CD4-positive, alpha-beta T cell treated with Interleukin-4 for 4 hours (primary cell): ENCODE measurements around the gene TCEAL5.
"Not testable (repeated sequence)": the region's sequence is repeated elsewhere in the genome, so short reads cannot be mapped to it uniquely, and the experiment has no call there.

ENCODE experiments used
- DNase-seq: peaks from one replicate; pipeline ENCODE4 v3.0.0-alpha.2; 2020

The TCEAL5 gene, protein sequence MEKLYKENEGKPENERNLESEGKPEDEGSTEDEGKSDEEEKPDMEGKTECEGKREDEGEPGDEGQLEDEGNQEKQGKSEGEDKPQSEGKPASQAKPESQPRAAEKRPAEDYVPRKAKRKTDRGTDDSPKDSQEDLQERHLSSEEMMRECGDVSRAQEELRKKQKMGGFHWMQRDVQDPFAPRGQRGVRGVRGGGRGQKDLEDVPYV

DNA sequence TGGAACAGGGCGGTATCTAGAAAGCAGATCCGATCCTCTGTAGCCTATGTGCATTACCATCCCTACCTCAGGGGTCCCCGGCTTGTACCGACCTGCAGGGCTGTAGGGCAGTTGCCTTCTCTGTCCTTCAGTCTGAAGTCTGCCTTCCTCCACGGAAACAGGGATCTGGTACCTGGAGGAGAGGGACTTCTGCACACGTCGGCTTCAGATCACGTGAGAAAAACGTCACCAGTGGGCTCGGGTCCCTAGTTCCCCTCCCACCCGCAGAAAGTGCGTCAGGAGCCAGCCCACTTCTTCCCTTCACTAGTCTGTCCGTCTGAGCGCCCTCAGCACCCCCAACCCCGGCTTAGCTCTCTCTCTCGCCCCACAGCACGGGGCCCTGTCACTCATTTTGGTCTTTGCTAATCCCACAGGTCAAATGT lies at the start of gene TCEAL5:
TSS of gene TCEAL5 (minus strand) at position 170 of the 422 bp plus-strand sequence. CDS start 2,187 bp downstream, outside the sequence.
- no peak for DNase-seq

DNA sequence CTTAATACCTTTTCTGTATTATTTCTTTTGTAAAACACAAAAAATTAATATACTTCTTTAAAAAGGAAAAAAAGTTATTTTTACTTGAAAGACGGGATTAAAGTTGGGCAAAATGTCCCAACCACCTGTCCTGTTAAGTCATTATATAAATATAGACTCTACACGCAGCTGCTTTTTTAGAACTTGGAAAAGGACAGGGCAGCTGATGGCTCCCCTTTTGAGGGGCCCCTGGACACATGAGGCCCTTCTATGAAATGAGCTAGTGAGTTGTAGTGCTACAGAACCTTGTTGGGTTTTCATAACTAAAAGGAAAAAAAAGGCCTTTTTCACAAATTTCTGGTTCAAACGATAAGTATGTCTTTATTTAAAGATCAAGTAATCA lies 34.8 kb upstream of the TCEAL5 start:
- DNase-seq = no peak

DNA sequence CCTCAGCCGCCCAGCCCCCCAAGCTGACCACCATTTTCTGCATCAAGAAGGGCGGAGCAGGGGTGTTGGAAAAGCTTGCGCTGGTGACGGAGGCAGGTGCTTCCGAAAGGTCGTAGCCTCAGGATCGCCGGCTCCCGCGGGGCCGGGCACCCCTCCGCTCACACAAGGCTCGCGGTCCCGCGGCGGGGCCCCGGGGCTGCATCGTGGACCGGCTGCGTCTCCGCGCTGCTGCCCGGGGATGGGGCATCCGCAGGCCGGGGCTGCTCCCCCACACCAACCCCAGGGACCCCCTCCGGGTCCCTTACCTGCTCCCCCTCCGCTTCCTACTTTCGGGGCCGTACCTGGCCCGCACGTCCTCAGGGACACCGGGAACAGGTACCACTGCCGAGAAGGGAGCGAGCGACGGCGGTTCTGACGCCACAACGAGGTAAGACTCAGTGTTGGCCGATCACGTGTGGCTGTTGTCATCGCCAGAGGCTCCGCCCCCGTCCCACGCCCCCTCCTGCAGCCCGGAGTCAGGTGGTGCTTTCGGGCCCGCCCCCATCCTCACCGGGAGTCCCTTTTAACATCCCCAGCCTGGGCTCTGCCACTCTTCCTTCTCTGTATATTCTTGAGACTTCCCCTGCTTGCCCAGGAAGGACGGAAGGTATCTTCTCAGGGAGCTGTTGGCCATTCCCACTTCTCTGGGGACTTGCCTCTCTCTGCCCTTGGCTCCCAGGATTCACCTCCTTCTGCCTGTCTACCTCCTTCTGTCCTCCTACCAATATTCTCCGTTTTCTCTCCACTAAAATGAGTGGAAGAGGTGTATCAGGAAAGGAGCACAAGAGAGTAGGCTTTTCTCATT lies 34.2 kb upstream of the TCEAL5 start, which contains the start of gene BEX2:
TSS of gene BEX2 (minus strand) at position 436 of the 844 bp plus-strand sequence. CDS start 1,014 bp downstream, outside the sequence.
- peak; percentile 73 for DNase-seq

DNA sequence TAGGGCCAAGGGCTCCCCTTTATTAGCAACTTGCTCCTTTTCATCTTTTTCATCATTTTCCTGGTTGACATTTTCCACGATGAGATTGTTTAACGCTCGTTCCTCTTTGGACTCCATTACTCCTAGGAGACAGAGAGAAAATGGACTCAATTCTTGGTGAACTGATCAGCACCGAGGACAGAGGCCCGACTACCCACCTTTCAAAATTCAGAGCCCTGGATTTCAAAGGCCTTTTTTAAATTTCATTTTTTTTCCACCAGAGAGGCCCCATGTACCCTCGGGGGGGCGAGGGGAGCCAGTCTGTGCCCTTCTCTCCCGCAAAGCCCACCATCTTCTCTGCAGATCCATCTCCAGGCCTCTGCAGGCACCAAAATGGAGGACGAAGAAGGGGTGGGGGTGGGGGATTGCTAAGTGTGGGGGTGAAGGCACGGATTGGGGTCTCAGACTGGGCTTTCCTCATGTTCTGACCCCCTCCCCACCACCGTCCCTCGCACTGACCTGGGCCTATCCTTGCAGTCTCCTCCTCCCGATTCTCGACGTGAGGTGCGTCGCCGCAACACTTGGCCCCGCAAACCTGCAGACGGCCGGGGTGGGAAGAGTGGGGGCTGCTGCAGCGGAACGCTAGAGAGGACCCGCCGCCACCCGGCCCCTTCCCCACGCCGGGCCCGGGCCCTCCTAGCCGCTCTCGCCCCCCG lies 33.5 kb upstream of the TCEAL5 start:
- DNase-seq = no peak

DNA sequence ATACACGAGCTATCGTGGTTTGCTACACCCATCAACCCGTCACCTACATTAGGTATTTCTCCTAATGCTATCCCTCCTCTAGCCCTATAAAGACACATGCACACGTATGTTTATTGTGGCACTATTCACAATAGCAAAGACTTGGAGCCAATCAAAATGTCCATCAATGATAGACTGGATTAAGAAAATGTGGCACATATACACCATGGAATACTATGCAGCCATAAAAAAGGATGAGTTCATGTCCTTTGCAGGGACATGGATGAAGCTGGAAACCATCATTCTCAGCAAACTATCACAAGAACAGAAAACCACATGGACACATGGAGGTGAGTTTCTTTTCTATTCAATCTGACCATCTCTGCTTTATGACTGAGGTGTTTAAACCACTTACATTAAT lies 29.1 kb upstream of the TCEAL5 start:
- DNase-seq = not testable (repeated sequence)

DNA sequence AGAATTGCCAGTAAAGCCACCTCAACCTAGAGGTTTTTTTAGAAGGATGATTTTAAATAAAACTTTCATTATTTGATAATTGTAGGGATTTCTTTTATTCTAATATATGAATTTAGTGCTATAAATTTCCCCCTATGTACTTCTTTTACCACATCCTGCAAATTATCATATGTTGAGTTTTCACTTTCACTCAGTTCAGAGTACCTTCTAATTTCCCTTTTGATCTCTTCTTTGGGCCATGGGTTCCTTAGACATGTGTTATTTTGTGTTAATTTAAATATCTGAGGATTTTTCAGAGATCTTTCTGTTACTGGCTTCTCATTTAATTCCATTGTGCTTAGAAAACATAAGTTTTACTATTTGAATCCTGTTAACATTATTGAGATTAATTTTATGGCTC lies 28.2 kb upstream of the TCEAL5 start:
- DNase-seq = no peak

DNA sequence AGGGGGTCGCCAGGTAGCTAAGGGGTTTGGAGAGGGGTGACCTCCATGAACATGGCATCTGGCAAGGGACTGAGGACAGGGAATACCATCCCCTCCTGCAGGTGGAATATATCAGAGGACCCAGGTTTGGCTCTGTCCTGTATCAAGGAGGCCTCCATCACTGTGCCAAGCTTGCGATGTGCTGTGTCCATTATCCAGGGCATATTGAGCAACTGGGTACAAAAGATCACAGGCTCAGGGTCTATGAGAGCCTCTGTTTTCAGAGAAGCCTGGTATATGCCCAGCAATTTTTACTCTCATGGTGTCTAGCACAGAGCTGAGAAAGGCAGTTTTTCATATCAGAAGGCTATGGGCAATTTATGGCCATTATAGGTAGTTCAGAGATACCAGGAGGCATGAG lies 16.6 kb upstream of the TCEAL5 start:
- no peak for DNase-seq

DNA sequence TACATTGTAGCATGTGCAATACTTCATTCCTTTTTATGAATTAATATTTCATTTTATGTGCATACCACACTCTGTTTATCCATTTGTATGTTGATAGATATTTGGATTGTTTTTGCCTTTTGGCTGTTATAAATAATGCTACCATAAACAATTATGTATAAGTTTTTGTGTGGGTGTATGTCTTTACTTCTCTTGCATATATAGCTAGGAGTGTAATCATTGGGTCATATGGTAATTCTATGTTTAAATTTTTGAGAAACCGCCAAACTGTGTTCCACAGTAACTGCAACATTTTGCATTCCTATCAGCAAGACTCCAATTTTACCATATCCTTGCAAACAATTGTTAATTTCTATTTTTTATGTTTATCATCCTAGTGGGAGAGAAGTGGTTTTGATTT lies 3.1 kb upstream of the TCEAL5 start:
- no peak for DNase-seq

DNA sequence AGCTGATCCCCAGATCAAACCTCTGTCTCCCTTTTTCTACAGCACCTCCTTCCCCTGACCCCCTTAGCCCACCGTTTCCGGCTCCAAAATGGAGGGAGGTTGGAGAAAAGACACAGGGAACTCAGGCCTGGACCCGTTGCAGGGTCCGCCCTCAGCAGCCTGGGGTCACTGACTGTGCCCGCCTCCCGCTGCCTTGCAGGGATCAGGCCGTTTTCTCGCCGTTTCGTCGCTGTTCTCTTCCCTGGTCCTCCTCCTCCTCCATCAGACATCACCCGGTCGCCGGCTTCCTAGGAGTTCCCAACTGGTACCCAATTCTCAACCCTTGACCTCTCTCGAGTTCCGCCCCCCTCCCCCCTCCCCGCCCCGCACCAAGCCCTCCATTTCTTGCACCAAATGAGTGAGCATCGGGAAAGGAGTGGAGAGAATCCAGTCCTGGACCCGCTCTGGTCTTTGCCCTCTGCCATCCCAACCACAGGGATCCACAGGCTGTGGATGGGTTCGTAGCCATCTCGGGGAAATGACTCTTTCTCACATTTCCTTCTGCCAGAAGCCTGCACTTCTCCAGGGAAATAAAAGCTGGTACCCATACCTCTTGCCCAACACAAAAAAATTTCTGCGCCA lies 493 bp downstream of the TCEAL5 start:
- no peak for DNase-seq

DNA sequence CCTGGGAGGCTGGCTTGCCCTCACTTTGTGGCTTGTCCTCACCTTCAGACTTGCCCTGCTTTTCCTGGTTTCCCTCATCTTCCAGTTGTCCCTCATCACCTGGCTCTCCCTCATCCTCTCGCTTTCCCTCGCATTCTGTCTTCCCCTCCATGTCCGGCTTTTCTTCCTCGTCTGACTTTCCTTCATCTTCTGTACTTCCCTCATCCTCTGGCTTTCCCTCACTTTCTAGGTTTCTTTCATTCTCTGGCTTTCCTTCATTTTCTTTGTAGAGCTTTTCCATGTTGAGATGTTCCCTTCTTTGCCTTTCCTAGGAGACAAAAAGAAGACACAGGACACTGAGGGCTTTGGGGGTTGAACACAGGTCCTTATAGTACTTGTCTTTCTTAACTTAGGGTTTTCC lies 2.3 kb downstream of the TCEAL5 start:
- no peak for DNase-seq

DNA sequence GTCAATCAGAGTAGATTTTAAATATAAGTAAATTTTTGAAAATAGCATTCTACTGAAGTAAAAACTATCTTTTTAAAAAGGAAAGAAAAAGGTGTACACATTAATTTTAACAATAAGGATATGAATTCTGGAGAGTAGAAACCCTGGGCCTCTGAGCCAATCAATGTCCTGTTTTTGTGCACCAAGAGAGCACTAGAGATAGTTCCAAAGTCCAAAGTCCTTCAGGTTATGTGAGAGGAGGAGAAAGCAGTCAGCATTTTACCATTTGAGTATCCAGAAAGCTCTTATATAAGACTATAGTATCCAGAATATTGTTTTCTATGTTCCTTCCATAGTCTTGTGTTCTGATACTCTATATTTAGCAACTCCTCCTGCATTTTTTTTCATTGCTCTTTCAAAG lies 18.3 kb downstream of the TCEAL5 start:
- DNase-seq = no peak

DNA sequence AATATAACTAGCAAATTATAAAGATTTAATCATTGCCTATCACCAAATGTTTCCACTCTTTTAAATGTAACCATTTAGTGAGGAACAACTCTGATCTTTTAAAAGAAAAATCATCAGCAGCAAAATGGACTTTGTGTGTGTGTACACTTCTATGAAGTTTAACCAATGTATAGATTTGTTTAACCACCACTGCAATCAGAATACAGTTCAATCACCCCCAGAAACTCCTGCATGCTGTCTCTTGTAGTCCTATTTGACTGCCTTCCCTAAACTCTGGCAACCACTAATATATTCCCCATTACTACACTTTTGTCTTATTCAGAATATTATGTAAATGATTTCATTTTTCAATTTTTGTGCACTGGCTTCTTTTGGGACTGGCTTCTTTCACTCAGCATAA lies 19.9 kb downstream of the TCEAL5 start:
- DNase-seq = no peak

DNA sequence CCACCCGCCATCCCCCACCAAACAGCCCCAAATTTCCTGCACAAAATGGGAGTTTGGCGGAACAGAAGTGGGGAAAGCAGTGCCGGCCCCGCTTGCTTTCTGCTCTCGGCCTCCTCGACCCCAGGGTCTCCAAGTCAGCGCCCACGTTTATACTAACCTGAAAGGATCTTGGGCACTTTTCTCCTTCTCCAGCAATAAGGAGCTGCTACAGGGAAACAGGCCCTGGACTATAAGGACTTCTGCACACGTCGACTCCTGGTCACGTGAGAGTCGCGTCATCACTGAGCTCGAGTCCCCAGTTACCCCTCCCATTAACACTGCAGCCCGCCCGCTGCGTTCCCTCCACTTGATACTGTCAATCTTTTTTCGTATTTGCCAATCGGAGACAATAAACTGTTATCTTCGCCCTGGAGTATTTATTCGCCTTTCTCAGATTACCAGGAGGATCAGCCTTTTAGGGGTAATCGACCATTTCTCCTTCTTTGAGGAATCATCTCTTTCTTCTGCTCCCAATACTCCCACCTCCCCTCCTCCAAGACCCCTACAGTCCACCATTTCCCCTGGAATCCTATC lies 21.5 kb downstream of the TCEAL5 start, which contains the start of gene TCEAL8:
TSS of gene TCEAL8 (minus strand) at position 235 of the 573 bp plus-strand sequence. CDS start 1,176 bp downstream, outside the sequence.
- DNase-seq = peak; percentile 51

DNA sequence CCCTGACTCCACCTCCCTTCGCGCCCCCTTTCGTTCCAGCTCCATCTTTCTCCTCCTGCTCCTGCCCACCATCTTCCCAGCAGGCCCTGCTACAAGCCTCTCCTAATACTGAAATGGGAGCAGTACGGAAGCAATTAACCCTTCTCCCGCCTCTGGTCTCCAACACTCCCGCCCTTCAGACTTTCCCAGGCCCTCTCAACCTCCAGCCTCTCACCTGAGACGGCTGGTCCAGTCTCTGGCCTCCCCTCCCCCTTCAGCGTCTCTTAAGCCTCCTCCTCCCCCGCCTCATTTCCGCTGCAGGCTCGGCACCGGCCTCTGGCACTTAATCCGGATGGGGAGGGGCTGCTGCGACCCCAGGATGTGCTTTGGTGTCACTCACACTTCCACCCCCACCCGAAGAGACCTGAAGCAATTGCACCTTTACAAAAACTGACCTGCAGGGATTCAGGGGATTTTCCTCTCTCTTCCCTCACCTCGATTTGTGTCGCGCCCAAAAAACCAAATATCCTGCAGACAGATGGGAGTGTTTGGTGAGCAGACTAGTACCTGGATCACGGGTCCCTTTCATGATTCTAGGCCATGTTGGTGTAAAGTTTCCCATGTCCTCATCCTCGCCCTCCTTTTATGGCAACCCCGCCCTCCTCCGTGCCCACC lies 22.3 kb downstream of the TCEAL5 start:
- DNase-seq = peak; percentile 18

DNA sequence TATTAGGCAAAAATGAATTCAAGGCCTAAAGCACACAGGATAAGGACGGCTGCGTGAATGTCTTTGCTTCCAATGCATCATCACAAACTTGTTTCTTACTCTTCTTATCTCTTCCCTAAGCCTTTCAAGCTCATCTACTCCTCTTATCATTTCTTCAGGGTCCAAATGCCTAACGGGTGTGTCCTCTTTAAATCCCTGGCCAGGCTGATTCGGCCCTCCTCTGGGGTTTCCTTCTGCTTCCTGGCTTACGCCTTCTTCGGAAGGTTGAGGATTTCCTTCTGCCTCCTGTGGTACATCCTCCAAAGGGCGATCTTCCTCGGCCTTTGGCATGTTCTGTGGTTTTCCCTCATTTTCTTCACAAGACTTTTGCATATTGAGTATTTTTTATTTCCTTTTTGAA lies 22.9 kb downstream of the TCEAL5 start:
- no peak for DNase-seq

DNA sequence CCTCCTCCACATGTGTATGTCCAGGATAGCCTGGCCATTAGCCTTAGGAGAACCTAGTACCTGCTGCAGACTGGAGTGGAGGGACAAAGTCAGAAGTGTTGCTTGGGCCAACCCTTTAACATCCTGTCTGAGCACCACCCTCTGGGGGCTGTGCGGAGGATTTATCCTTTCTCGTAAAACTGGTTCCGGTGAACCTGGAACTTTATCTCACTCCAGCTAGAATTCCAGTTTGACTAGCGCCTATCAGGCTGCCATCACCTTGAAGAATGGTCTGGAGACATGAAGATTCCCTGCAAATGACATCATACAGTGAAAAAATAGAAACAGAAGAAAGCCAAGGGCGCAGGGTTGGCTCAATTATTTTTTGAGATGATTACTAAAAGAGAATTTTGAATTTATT lies 25.6 kb downstream of the TCEAL5 start:
- DNase-seq = no peak

DNA sequence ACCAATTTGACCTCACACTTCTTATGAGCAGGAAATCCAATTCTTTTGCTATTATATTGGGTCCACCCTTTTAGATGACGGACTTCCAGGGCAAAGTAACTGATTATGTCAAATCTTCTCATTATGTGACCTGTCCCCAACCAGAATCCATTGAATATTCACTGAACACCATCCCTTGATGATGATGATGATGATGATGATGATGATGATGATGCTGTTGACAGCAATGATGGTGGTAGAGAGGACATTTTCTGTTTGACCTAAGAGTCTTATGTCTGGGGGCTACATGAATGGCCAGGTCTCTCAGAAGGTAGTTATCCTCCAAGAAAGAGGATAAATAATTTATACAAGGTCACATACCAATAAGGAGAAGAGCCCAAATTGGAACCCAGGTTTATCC lies 26.7 kb downstream of the TCEAL5 start:
- DNase-seq = no peak

DNA sequence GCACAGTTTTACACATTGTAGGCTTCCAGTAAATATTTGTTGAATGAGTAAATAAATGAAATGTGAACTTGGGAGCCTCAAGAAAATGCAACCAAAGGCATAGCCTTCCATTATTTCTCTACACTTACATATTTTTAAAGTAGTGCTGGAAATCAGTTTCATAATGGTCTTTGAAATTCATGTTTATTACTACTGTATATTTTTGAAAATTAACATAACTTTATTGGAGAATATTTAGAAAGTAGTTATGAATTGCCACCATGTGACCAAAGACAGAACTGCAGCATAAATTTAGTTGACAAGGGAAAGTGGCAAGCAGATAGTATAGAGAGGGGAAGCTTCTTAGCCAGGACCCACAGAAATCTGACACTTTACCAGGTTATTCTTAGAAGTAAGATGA lies 28.0 kb downstream of the TCEAL5 start:
- peak; percentile 34 for DNase-seq

DNA sequence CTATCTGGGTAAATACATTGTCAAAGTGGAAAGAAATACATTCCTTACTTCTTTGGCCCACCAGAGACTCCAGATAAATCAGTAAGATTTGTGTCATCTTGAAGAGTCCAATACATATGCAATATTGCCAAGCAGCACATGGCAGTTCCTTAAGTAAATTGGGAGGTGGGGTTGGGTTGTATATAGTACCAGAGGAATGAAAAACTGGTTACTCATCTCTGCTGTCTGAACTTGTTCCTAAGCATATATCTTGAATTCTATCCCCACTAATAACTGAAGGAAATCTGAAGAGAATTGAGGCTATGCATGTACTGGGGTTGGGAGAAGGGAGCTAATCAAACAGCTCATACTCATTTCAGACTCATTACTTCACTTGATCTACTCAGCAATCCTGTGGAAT lies 36.4 kb downstream of the TCEAL5 start:
- no peak for DNase-seq

DNA sequence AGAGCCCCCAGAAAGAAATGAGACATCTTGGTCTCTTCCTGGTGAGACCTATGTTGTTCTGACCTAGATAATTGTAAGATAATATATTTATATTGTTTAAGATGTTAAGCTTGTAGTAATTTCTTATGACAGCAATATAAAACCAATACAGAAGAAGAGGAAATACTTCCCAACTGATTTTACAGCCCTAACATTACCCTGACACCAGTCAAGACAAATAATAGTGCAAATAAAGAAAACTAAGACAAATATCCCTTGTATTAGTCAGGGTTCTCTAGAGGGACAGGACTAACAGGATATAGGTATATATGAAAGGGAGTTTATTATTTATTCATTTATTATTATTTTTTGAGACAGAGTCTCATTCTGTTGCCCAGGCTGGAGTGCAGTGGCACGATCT lies 40.3 kb downstream of the TCEAL5 start:
- DNase-seq = no peak

DNA sequence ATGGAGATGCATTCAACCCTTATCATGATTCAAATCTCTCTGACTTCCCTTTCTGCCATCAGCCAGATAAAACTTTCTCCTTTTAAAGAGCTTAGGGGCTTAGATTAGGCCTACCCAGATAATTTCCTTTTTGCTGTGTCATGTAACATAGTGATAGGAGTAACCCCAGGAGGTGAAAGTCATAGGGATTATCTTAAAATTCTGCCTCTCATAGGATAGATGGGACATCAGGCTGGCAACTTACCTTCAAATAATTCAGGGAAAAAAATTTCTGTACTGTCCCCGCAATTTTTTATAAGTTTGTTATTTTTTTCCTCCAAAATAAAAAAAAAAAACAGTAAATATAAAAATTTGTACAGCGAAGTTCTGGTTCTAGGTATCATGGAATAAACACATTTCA lies 40.9 kb downstream of the TCEAL5 start:
- not testable (repeated sequence) for DNase-seq

DNA sequence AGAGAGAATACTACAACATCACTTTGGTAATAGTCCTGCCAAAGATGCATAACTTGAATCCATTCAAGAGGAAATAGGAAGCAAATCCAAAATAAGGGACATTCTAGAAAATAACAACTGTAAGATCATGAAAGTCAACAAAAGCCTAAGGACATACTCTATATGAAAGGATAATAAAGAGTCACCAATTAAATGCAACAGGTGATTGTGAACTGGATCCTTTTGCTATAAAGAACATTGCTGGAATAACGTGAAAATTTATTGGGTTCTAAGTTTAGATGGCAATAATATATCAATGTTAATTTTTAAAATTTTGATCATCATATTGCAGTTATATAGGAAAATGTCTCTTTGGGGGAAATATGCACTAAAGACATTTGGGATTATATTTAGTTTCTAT lies 41.7 kb downstream of the TCEAL5 start:
- no peak for DNase-seq
